ENCODE measurements around the gene DOCK2. TPM values are rescaled to one million over a fixed set of nuclear protein-coding genes. Genes with fewer than 3 reads are reported as not detected.

DOCK2 gene
- total RNA-seq, 1 donor = 6.2 TPM

GRCh38 chr5:169909945-169910344 lies 272.9 kb downstream of the DOCK2 start:
- no peaks in the 10 kb centered on the region for H3K9me3 ChIP-seq (ENCODE audit: low read depth, low read length)
- no peaks in the 10 kb centered on the region for H3K79me2 ChIP-seq (ENCODE audit: insufficient read depth, low read length)
- H3K27me3 ChIP-seq (ENCODE audit: insufficient read depth, low read length) = no peaks in the 10 kb centered on the region
- no peak overlapping the region for H3K4me3 ChIP-seq (ENCODE audit: insufficient read depth, low read length)
- H3K4me2 ChIP-seq (ENCODE audit: insufficient read depth, low read length) = no peak overlapping the region
- peaks cover 5% of the 10 kb centered on the region for H4K20me1 ChIP-seq (ENCODE audit: insufficient read depth, low read length)
- H3K27ac ChIP-seq (ENCODE audit: low read depth, low read length) = no peak overlapping the region
- TF ChIP-seq, protein P1, sequence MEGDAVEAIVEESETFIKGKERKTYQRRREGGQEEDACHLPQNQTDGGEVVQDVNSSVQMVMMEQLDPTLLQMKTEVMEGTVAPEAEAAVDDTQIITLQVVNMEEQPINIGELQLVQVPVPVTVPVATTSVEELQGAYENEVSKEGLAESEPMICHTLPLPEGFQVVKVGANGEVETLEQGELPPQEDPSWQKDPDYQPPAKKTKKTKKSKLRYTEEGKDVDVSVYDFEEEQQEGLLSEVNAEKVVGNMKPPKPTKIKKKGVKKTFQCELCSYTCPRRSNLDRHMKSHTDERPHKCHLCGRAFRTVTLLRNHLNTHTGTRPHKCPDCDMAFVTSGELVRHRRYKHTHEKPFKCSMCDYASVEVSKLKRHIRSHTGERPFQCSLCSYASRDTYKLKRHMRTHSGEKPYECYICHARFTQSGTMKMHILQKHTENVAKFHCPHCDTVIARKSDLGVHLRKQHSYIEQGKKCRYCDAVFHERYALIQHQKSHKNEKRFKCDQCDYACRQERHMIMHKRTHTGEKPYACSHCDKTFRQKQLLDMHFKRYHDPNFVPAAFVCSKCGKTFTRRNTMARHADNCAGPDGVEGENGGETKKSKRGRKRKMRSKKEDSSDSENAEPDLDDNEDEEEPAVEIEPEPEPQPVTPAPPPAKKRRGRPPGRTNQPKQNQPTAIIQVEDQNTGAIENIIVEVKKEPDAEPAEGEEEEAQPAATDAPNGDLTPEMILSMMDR (IDR thresholded peaks at IDR 0.05; ENCODE audit: extremely low read depth, low read depth, low read length) = no peak
- no peak overlapping the region for H2AFZ ChIP-seq (ENCODE audit: low read length)
- DNase-seq (ENCODE audit: insufficient read length, low spot score, missing footprints) = no peak
- no peaks in the 10 kb centered on the region for H3K4me1 ChIP-seq (ENCODE audit: insufficient read depth, low read length)
- no peaks in the 10 kb centered on the region for H3K36me3 ChIP-seq (ENCODE audit: insufficient read depth, low read length)

- DNase-seq (ENCODE audit: insufficient read length, low spot score, missing footprints) = no peak
- TF ChIP-seq, protein P1 (IDR thresholded peaks at IDR 0.05; ENCODE audit: extremely low read depth, low read depth, low read length) = no peak
- no peaks in the 10 kb centered on the region for H3K36me3 ChIP-seq (ENCODE audit: insufficient read depth, low read length)
- peaks cover 6% of the 10 kb centered on the region for H4K20me1 ChIP-seq (ENCODE audit: insufficient read depth, low read length)
- no peak overlapping the region for H3K27ac ChIP-seq (ENCODE audit: low read depth, low read length)
- H3K79me2 ChIP-seq (ENCODE audit: insufficient read depth, low read length) = no peaks in the 10 kb centered on the region
- no peaks in the 10 kb centered on the region for H3K4me1 ChIP-seq (ENCODE audit: insufficient read depth, low read length)
- H3K9me3 ChIP-seq (ENCODE audit: low read depth, low read length) = no peaks in the 10 kb centered on the region
- H2AFZ ChIP-seq (ENCODE audit: low read length) = no peak overlapping the region
- no peaks in the 10 kb centered on the region for H3K27me3 ChIP-seq (ENCODE audit: insufficient read depth, low read length)
- no peak overlapping the region for H3K4me2 ChIP-seq (ENCODE audit: insufficient read depth, low read length)
- H3K4me3 ChIP-seq (ENCODE audit: insufficient read depth, low read length) = no peak overlapping the region
Observed at GRCh38 chr5:169910393-169910792, 273.3 kb downstream of the DOCK2 start.

- Histone ChIP-seq H3K9me3 (ENCODE audit: low read depth, low read length) (no peaks in the 10 kb centered on the region), H3K4me3 (ENCODE audit: insufficient read depth, low read length) (no peak overlapping the region), H3K4me2 (ENCODE audit: insufficient read depth, low read length) (no peak overlapping the region), H2AFZ (ENCODE audit: low read length) (no peak overlapping the region), H3K79me2 (ENCODE audit: insufficient read depth, low read length) (no peaks in the 10 kb centered on the region), H3K27me3 (ENCODE audit: insufficient read depth, low read length) (no peaks in the 10 kb centered on the region), H3K36me3 (ENCODE audit: insufficient read depth, low read length) (no peaks in the 10 kb centered on the region), H3K4me1 (ENCODE audit: insufficient read depth, low read length) (no peaks in the 10 kb centered on the region), H4K20me1 (ENCODE audit: insufficient read depth, low read length) (peaks cover 6% of the 10 kb centered on the region), H3K27ac (ENCODE audit: low read depth, low read length) (no peak overlapping the region)
- no peak for DNase-seq (ENCODE audit: insufficient read length, low spot score, missing footprints)
- TF ChIP-seq, protein P1 (IDR thresholded peaks at IDR 0.05; ENCODE audit: extremely low read depth, low read depth, low read length) = no peak
Observed at GRCh38 chr5:169911448-169912212, 274.6 kb downstream of the DOCK2 start.

DNA sequence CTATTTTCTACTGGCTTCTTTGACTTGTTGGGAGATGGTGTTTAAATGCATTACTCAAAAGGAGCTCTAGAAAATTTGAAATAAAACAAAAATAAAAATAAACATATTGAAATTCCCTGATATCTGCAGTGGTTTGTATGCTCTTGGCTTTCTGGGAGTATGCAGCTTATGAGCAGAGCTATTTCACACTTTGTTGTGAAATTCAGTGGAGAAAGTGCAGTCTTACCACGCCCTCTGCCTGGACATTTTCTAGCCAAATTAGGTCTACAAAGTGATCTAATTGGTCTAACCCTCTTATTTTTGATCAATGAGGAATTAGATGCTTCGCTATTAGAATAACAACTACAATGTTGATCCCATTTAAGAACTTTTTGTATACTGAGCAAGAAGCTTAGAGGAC lies 276.4 kb downstream of the DOCK2 start:
- Histone ChIP-seq H3K4me1 (ENCODE audit: insufficient read depth, low read length) (no peaks in the 10 kb centered on the region), H3K4me3 (ENCODE audit: insufficient read depth, low read length) (no peak overlapping the region), H3K9me3 (ENCODE audit: low read depth, low read length) (no peaks in the 10 kb centered on the region), H3K79me2 (ENCODE audit: insufficient read depth, low read length) (no peaks in the 10 kb centered on the region), H3K27ac (ENCODE audit: low read depth, low read length) (no peak overlapping the region), H3K4me2 (ENCODE audit: insufficient read depth, low read length) (no peak overlapping the region), H3K27me3 (ENCODE audit: insufficient read depth, low read length) (no peaks in the 10 kb centered on the region), H3K36me3 (ENCODE audit: insufficient read depth, low read length) (no peaks in the 10 kb centered on the region), H2AFZ (ENCODE audit: low read length) (no peak overlapping the region), H4K20me1 (ENCODE audit: insufficient read depth, low read length) (peaks cover 6% of the 10 kb centered on the region)
- no peak for DNase-seq (ENCODE audit: insufficient read length, low spot score, missing footprints)
- TF ChIP-seq, protein P1 (IDR thresholded peaks at IDR 0.05; ENCODE audit: extremely low read depth, low read depth, low read length) = no peak
